HG03039 (cell line): ENCODE results near the gene BRD7.

Source experiments
- ATAC-seq: cut with Tn5 transposase; IDR thresholded peaks from one replicate; pipeline ENCODE4 v1.9.1; 2021; ENCODE audit warnings: mild to moderate bottlenecking, moderate library complexity; ENCODE audit not compliant: unreplicated experiment

The BRD7 gene

GRCh38 chr16:50323335-50324011 lies 45.3 kb downstream of the BRD7 start:
- ATAC-seq: no peak

- no peak for ATAC-seq
These were observed 46.5 kb downstream of the BRD7 start for GRCh38 chr16:50322333-50322732.

- no peak for ATAC-seq
These were observed 48.5 kb downstream of the BRD7 start for GRCh38 chr16:50320310-50320709.

GRCh38 chr16:50318796-50319578 lies 49.8 kb downstream of the BRD7 start:
- ATAC-seq: no peak

- no peak for ATAC-seq
These were observed 51.7 kb downstream of the BRD7 start for GRCh38 chr16:50316848-50317630.

- ATAC-seq: no peak
These were observed 52.5 kb downstream of the BRD7 start for GRCh38 chr16:50316102-50316847.

GRCh38 chr16:50315346-50315997 lies 53.3 kb downstream of the BRD7 start:
- ATAC-seq: no peak

GRCh38 chr16:50314665-50315064 lies 54.1 kb downstream of the BRD7 start:
- no peak for ATAC-seq

- no peak for ATAC-seq
These were observed 55.0 kb downstream of the BRD7 start for GRCh38 chr16:50313596-50314478.

GRCh38 chr16:50311891-50312501 lies 56.8 kb downstream of the BRD7 start:
- no peak for ATAC-seq

GRCh38 chr16:50311134-50311528 lies 57.7 kb downstream of the BRD7 start:
- ATAC-seq: no peak

GRCh38 chr16:50310308-50311133 lies 58.3 kb downstream of the BRD7 start:
- no peak for ATAC-seq

- ATAC-seq: no peak
These were observed 59.1 kb downstream of the BRD7 start for GRCh38 chr16:50309527-50310307.

GRCh38 chr16:50309156-50309526 lies 59.6 kb downstream of the BRD7 start:
- ATAC-seq: no peak

GRCh38 chr16:50308237-50308965 lies 60.4 kb downstream of the BRD7 start:
- no peak for ATAC-seq

- ATAC-seq: no peak
These were observed 62.5 kb downstream of the BRD7 start for GRCh38 chr16:50306287-50306686.
